Activated T-helper 2 cell treated with anti-CD3 and anti-CD28 coated beads, Interferon-gamma antibody, Interleukin-2, Interleukin-4, amounts not matched to agents 10 μg/mL and 5 μg/mL and 100 μg/mL, durations not matched to agents 14 hours and 24 hours and 36 hours (primary cell): ENCODE data around the gene MGAM2. TPM values are rescaled to one million over a fixed set of nuclear protein-coding genes. Genes with fewer than 3 reads are reported as not detected.

Experiments
- DNase-seq: peaks from one replicate; pipeline ENCODE4 v3.0.0; 2021; ENCODE audit warnings: low spot score
- H3K27ac Mint-ChIP-seq: one replicate; pipeline ENCODE4 v1.8.0; 2021; ENCODE audit warnings: mixed read lengths
- H3K27me3 Mint-ChIP-seq: one replicate; pipeline ENCODE4 v1.8.0; 2021; ENCODE audit warnings: low read depth, mixed read lengths
- H3K36me3 Mint-ChIP-seq: one replicate; pipeline ENCODE4 v1.8.0; 2021; ENCODE audit warnings: low read depth, mixed read lengths
- H3K4me1 Mint-ChIP-seq: one replicate; pipeline ENCODE4 v1.8.0; 2021; ENCODE audit warnings: low read depth, mixed read lengths
- H3K4me3 Mint-ChIP-seq: one replicate; pipeline ENCODE4 v1.8.0; 2021; ENCODE audit warnings: low read depth, mild to moderate bottlenecking, moderate library complexity, mixed read lengths
- H3K9me3 Mint-ChIP-seq: one replicate; pipeline ENCODE4 v1.8.0; 2021; ENCODE audit warnings: mixed read lengths
- intact Hi-C: fragments of 100-400 bp; cut with micrococcal nuclease; formaldehyde crosslinking; loops from one replicate; pipeline ENCODE4 v1.15.1; 2023
- total RNA-seq: library from RNA; stranded (reverse); gene quantifications from 2 replicates; pipeline ENCODE4 v1.2.3, GENCODE V29; 2022

The MGAM2 gene
- total RNA-seq, 1 donor from 2014 or later, result not detected

DNA sequence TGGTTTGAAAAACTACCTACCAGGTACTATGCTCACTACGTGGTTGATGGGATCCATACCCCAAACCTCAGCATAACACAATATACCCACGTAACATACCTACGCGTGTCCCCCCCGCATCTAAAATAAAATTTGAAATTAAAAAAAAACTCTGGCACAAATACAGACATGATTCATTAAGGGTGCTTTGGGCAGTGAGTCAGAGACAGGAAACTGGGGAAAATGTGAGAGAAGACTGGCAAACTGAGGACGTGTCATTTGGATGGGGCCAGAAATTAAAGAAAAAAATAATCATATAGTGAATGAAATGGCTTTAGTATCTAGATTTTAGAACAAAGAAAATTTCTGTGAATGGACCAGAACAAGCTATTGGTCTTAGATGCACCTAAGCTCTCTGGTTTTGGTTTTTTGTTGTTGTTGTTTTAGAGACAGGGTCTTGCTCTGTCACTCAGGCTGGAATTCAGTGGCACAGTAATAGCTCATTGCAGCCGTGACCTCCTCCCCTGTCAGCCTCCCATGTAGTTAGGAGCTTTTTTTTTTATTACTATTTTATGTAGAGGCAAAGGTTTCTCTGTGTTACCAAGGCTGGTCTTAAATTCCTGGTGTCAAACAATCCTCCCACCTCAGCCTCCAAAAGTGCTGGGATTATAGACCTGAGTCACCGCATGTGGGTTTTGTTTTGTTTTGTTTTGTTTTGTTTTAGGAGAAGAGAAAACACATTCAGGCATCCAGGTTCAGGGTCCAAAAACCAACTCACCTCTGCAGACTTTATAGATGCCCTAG, 152.3 kb downstream of the MGAM2 start:
- Mint-ChIP-seq H3K27me3 (peaks cover 3% of the 10 kb centered on the region), H3K4me3 (no peak overlapping the region), H3K4me1 (no peaks in the 10 kb centered on the region), H3K36me3 (no peaks in the 10 kb centered on the region), H3K9me3 (no peaks in the 10 kb centered on the region), H3K27ac (no peak overlapping the region)
- intact Hi-C loops, result no loop called here
- DNase-seq, result no peak

Other genes starting within 250 kb of the MGAM2 start
- not detected in 2 replicates for gene OR9A4, start 195.3 kb upstream of the MGAM2 start, total RNA-seq
- not detected in 2 replicates for gene CLEC5A, start 164.7 kb upstream of the MGAM2 start, total RNA-seq
- gene TAS2R38, start 137.9 kb upstream of the MGAM2 start, total RNA-seq, result not detected in 2 replicates
- not detected in 2 replicates for gene MGAM, start 115.8 kb upstream of the MGAM2 start, total RNA-seq
- not detected in 2 replicates for gene PRSS58, start 146.3 kb downstream of the MGAM2 start, total RNA-seq